Caki2 (cell line): ENCODE results near the gene NOM1. TPM values are rescaled to one million over a fixed set of nuclear protein-coding genes. Genes with fewer than 3 reads are reported as not detected.
A peak's percentile ranks its signal among the peaks of the same experiment; 100 is the strongest.
"Not testable (repeated sequence)": the region's sequence is repeated elsewhere in the genome, so short reads cannot be mapped to it uniquely, and the experiment has no call there.

Source experiments
- DNase-seq: peaks from one replicate; pipeline ENCODE4 v3.0.0-alpha.2; 2015; ENCODE audit warnings: low read depth
- in situ Hi-C: cut with HindIII; loops from 2 replicates; pipeline ENCODE4 v1.10.0; 2016; ENCODE audit warnings: low sequenced_read_pairs, low pct_unique_long_range_greater_than_20kb, mixed read lengths
- total RNA-seq: library from RNA; depleted of rRNA; stranded (reverse); fragments of >200 nt; shearing (Covaris generic); gene quantifications from 2 replicates; pipeline ENCODE4 v1.2.3, GENCODE V29; 2014; ENCODE audit warnings: low replicate concordance; rRNA removed

NOM1 gene, protein sequence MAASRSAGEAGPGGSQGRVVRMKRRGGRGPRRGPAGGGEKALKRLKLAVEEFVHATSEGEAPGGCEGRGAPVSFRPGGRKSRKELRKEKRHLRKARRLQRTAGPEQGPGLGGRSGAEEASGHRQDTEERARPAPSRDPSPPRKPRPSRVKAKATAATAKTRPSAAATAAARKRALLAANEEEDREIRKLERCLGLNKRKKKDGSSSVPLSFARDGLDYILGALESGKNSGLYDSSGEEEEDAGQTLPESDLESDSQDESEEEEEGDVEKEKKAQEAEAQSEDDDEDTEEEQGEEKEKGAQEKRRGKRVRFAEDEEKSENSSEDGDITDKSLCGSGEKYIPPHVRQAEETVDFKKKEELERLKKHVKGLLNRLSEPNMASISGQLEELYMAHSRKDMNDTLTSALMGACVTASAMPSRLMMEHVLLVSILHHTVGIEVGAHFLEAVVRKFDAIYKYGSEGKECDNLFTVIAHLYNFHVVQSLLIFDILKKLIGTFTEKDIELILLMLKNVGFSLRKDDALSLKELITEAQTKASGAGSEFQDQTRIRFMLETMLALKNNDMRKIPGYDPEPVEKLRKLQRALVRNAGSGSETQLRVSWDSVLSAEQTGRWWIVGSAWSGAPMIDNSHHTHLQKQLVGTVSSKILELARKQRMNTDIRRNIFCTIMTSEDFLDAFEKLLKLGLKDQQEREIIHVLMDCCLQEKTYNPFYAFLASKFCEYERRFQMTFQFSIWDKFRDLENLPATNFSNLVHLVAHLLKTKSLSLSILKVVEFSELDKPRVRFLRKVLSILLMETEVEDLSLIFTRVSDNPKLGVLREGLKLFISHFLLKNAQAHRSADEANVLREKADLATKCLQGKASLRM
- 9.0 and 16.0 TPM in 2 replicates for total RNA-seq

DNA sequence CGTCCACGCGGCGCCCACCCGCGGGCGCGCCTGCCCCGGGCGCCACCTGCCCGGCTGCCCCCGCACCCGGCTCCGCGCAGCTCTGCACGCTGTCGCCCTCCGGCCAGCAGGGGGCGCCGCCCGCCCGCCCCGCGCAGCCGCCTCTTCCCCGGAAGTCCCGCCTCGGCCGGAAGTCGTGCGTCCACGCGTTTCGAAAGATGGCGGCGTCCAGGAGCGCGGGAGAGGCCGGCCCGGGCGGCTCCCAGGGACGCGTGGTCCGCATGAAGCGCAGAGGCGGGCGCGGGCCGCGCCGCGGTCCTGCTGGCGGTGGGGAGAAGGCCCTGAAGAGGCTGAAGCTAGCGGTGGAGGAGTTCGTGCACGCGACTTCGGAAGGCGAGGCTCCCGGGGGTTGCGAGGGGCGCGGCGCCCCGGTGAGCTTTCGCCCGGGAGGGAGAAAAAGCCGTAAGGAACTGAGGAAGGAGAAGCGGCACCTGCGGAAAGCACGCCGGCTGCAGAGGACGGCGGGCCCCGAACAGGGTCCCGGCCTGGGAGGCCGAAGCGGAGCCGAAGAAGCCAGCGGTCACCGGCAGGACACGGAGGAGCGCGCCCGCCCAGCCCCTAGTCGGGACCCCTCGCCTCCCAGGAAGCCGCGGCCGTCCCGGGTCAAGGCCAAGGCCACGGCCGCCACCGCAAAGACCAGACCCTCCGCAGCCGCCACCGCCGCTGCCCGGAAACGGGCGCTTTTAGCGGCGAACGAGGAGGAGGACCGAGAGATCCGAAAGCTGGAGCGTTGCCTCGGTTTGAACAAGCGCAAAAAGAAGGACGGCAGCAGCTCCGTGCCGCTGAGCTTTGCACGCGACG, at the start of gene NOM1:
TSS of gene NOM1 (plus strand) at position 172 of the 840 bp plus-strand sequence. CDS start at position 198, 26 bp downstream.
- peak; percentile 74 for DNase-seq
- in situ Hi-C loops, result no loop called here

DNA sequence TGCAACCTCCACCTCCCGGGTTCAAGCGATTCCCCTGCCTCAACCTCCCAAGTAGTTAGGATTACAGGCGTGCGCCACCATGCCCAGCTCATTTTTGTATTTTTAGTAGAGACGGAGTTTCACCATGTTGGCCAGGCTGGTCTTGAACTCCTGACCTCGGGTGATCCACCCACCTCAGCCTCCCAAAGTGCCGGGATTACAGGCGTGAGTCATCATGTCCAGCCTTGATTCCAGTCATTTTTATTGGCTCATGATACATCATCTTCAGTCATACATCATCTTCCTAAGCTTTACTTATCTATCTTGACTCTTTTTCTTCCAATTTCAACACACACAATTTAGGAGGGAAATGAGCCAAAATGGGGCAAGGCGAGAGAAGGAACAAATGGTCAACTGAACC, 49.4 kb upstream of the NOM1 start:
- DNase-seq, in situ Hi-C loops: not testable (repeated sequence)

DNA sequence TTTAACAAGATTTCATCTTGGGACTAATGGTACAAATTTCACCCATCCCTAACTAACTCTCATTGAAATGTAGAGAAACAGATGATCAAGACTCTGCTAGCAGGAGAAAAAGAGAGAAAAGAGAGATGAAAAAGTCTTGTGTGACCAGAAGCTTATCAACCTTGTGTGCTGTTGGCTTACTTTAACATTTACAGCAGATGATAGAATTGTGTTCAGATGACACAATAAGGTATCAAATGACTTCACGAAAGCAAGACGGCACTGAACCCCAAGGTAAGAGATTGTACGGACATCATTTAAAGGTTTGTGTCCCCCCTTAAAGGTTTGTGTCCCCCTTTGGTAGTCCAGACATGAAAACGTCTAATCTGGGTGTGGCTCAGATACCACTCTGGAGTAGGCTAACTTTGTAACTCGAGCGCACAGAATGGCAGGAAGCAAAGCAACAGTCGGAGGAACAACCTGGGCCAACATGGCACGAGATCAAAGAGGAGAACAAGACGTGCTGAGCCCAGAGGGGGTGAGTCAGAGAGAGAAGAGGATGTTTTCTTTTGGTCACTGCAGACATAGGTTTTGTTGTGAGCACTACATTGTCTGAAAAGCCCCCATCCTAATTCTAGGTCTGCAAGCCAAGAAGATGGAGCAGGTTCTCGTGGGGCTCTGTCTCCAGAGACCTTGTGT, 46.1 kb upstream of the NOM1 start:
- in situ Hi-C loops, result no loop called here

DNA sequence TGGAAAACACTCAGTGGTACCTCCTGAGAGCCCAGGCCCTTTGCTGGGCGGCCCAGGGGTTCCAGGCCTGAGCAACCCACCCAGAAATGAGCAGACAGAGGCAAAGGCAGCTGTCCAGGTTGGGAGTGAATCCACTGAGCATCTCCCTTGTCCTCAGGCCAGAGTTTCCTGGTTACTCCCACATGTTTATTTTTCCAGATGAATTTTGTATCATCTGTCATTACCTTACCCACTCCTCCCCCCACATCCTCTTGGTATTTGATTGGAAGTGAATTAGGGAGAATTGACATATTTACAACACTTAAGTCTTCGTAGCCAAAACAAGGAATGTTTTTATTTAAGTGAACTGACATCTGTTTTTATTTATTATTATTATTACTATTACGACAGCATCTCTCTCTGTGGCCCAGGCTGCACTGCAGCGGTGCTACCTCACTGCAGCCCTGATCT, 43.3 kb upstream of the NOM1 start:
- in situ Hi-C loops, result no loop called here
- DNase-seq, result no peak

More for the DNA sequence above, 46.1 kb upstream of the NOM1 start:
- DNase-seq, result peak; percentile 21

DNA sequence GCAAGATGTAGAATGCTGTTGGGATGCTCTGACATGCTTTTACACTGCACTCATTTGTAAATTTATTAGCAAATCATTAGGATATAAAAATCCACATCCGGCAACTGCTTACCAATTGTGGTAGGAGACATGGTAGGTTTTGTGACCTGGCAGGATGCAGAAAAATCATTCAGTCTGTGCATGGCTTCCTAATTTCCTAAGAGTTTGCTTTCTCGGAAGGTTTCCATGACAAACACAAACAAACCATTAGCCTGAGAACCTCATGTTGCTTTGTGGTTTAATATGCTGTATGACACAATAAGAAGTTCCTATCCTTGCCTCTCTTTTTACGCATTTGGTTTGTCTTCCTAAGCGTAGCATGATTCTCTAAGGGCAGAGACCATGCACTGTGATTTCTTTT, 41.9 kb upstream of the NOM1 start:
- in situ Hi-C loops, result no loop called here
- peak; percentile 46 for DNase-seq

DNA sequence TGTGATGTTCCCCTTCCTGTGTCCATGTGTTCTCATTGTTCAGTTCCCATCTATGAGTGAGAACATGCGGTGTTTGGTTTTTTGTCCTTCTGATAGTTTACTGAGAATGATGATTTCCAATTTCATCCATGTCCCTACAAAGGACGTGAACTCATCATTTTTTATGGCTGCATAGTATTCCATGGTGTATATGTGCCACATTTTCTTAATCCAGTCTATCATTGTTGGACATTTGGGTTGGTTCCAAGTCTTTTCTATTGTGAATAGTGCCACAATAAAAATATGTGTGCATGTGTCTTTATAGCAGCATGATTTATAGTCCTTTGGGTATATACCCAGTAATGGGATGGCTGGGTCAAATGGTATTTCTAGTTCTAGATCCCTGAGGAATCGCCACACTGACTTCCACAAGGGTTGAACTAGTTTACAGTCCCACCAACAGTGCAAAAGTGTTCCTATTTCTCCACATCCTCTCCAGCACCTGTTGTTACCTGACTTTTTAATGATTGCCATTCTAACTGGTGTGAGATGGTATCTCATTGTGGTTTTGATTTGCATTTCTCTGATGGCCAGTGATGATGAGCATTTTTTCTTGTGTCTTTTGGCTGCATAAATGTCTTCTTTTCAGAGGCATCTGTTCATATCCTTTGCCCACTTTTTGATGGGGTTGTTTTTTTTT, 39.8 kb upstream of the NOM1 start:
- in situ Hi-C loops, result not testable (repeated sequence)

DNA sequence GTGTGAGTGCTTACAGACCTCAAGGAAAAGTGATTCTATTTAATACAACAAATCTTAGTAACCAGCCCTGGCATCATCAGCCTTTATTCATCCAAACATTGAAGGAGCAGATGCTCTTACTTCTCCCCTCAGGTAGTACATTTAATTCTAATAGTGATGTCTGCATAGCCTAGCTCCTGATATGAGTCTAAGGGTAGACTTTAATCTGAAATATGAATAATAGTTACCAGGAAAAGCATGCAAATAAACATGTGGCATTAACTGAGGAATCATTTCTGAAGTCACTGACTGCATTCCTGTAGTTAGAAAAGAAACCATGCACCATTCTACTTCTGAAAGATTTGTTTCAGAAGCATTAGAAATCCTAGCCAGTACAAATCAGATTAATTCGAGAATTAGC, 30.9 kb upstream of the NOM1 start:
- DNase-seq, result no peak
- in situ Hi-C loops, result no loop called here

More for the DNA sequence above, 39.8 kb upstream of the NOM1 start:
- not testable (repeated sequence) for DNase-seq

DNA sequence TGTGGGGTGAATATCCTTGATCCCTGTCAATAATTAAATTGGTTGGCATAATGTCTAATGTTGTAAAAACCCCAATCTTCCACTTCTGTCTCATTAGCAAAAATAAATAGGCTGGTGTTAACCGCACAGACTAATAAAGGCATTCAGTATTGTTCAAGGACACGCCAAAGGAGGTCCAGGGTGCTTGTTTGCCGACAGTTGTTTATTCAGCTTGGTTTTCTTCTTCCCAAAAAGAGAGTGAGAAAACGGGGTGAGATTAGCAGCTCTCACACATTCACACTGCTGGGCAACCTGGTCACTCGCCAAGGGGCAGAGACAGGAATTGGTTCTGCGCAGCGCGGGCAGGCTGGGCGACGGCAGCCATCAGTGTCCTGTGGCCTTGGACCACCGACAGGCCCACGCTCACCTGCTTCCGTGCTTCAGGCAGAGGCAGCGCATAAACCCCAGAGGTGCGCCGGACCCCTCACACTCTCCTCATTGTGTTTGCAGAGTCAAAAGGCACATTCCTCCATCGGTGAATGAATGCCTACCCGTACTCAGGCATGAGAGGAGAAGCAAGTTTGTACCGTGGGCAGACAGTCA, 30.3 kb upstream of the NOM1 start:
- in situ Hi-C loops, result no loop called here
- DNase-seq, result no peak

DNA sequence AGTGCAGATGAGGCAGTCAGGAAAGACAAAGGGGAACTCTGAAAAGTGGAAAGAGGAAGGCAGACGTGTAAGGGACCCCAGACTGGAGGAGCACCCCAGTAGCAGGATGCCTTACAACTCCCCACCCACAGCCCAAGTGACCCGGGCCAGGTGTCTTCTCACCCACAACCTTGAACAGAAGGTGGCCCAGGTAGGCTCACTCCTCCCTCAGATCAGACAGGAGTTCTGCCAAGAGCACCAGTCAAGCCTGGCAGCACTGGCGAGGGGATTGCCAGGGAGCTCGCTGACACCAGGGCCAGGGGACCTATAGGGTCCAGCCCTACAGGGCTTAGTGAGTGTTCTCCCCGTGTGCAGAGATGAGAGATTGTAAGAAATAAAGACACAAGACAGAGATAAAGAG, 29.4 kb upstream of the NOM1 start:
- no peak for DNase-seq
- in situ Hi-C loops, result no loop called here

DNA sequence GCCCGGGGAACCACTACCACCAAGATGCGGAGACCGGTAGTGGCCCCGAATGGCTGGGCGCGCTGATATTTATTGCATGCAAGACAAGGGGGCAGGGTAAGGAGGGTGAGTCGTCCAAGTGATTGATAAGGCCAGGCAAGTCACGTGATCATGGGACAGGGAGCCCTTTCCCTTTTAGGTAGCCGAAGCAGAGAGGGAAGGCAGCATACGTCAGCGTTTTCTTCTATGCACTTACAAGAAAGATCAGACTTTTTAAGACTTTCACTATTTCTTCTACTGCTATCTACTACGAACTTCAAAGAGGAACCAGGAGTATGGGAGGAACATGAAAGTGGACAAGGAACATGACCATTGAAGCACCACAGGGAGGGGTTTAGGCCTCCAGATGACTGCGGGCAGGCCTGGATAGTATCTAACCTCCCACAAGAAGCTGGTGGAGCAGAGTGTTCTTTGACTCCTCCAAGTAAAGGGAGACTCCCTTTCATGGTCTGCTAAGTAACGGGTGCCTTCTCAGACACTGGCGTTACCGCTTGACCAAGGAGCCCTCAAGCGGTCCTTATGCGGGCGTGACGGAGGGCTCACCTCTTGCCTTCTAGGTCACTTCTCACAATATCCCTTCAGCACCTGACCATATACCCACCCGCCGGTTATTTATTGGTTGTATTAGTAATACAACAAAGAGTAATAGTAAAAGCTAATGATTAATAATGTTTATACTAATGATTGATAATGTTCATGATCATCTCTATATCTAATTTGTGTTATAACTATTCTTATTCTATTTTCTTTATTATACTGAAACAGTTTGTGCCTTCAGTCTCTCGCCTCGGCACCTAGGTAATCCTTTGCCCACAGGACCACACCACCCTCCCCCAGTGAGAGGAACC, 28.8 kb upstream of the NOM1 start:
- in situ Hi-C loops, DNase-seq: not testable (repeated sequence)

DNA sequence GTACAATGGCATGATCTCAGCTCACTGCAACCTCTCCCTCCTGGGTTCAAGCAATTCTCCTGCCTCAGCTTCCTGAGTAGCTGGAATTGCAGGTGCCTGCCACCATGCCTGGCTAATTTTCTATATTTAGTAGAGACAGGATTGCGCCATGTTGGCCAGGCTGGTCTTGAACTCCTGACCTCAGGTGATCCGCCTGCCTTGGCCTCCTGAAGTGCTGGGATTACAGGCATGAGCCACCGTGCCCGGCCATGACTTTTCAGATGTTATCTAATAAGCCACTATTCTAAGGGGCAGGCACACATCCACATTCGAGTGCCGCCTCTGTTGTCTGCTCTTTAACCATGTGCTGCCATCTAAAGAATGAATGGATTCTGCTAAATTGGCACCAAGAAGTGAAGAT, 27.2 kb upstream of the NOM1 start:
- in situ Hi-C loops, DNase-seq: not testable (repeated sequence)

DNA sequence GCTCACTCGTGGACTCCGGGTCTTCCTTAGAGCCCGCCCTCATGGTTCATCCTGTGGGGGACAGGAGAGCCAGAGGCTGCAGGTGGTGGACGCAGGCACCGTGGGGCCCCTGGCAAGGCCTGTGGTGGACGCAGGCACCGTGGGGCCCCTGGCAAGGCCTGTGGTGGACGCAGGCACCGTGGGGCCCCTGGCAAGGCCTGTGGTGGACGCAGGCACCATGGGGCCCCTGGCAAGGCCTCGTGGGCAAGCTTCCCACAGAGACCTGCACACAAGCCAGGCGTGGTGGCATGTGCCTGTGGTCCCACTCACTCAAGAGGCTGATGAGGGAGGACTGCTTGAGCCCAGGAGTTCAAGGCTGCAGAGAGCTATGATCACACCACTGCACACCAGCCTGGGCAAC, 23.7 kb upstream of the NOM1 start:
- DNase-seq, in situ Hi-C loops: not testable (repeated sequence)

DNA sequence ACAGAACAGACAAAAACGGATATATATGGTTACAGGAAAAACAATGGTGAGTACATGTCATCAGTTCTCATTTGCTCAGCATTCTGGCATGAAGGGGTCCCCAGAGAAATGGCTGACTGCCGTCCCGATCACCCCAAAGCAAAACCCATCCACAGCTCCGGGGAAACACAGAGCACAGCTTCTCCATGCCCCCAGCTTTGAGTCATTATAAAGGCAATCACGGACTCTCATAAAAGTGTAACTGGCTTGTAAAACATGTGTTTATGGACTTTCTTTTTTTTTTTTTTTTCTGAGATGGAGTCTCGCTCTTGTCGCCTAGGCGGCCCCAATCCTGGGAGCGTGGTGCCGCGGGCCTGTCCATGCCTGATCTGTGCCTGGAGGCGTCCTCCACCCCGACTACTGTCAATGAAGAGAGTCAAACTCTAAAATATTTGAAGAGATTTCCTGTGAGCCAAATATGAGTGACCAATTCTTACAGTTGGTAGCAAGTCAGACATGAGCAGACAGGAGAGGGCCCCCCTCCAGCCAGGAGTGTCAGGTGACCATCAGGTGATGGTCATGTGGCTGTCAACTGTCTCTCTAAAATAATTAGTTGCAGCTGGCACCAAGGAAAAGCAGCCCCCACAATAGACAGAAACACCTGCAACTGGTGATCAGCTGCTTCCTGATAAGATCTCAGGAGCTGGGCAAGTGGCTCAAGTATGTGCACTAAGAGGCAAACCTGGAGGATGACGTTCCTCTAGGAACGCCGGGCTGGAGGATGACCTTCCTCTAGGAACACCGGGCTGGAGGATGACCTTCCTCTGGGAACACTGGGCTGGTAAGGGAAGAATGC, 21.7 kb upstream of the NOM1 start:
- no peak for DNase-seq
- in situ Hi-C loops, result no loop called here

DNA sequence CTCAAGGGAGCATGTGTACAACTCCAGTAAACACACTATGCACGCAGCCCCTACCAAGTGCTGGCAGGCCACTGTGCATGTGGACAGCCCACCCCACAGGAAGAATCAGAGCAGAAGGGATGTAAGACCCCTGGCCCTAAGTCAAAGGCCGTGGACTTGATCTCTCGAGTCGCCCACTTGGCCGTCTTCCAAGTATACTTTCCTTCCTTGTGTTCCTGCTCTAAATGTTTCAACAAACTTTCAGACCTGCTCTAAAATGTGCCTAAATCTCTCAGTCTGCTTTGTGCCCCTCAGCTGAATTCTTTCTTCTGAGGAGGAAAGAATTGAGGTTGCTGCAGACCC, 21.1 kb upstream of the NOM1 start:
- no peak for DNase-seq
- in situ Hi-C loops, result no loop called here

DNA sequence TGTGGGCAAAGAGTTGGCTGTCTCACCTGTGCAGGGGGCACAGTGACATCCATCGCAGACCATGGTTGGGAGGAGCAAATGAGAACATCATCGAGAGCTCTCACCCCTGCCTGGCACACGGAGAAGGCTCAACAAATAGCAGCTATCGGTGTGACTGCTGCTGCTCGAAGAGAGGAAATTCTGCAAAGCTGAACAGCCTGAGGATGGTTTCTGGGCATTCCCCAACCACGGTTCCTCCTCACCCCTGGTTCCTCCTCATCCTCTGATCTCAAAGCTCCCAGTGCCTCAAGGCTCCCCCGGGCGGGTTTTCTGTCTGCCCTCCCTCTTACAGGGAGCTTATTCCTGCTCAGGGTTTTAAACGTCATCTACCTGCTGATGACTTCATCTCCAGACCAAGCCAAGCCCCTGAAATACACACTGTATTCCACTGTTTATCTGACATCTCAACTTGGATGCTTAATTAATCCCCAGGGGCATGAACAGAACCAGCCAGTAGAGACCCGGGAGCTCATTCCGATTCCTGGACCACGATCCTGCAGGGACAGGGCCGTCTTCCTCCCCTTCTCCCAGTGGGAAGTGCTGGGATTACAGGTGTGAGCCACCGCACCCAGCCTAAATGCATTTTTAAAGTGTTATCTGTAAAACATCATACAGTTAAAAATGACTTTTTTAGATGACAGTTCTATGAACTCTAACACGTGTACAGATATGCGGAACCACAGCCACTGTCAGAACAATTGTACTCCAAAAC, 19.5 kb upstream of the NOM1 start:
- DNase-seq, result no peak
- in situ Hi-C loops, result no loop called here
